ENCODE measurements around the gene SPRR3. TPM values are rescaled to one million over a fixed set of nuclear protein-coding genes. Genes with fewer than 3 reads are reported as not detected.

Gene SPRR3
- total RNA-seq, 1 experiment from 2014 or later = not detected

GRCh38 chr1:152972196-152972886, 29.2 kb upstream of the SPRR3 start:
- DNase-seq (ENCODE audit: low spot score) = no peak
- CTCF ChIA-PET = no interaction called here
- Histone ChIP-seq H3K4me3 (ENCODE audit: low read depth, low read length, poor library complexity, severe bottlenecking) (no peak overlapping the region), H3K27ac (ENCODE audit: low read depth, low read length, poor library complexity, severe bottlenecking) (no peak overlapping the region), H3K27me3 (replicated peaks; ENCODE audit: insufficient read depth, low read depth, low read length, poor library complexity) (peaks cover 1% of the 10 kb centered on the region), H3K4me1 (ENCODE audit: insufficient read depth, low read length, poor library complexity, severe bottlenecking) (no peaks in the 10 kb centered on the region), H3K36me3 (ENCODE audit: insufficient read depth, low read length, poor library complexity, severe bottlenecking) (no peaks in the 10 kb centered on the region), H3K9me3 (ENCODE audit: low read depth, low read length, poor library complexity, severe bottlenecking) (no peaks in the 10 kb centered on the region)
- TF ChIP-seq EZH2 (IDR thresholded peaks at IDR 0.05; ENCODE audit: borderline replicate concordance, low read depth, low read length, poor library complexity, severe bottlenecking) = no peak
- no TSS peak for BruUV-seq (replicated peaks)
- POLR2A ChIA-PET (ENCODE audit: low non-redundant PET) = no interaction called here
- intact Hi-C loops (cut with micrococcal nuclease; ENCODE audit: unreplicated experiment) = no loop called here

- TF ChIP-seq CTCF (conservative IDR thresholded peaks at IDR 0.05; ENCODE audit: low read depth, low read length) (no peak), EZH2 (IDR thresholded peaks at IDR 0.05; ENCODE audit: borderline replicate concordance, low read depth, low read length, poor library complexity, severe bottlenecking) (no peak)
- ChIA-PET CTCF (no interaction called here), POLR2A (ENCODE audit: low non-redundant PET) (no interaction called here)
- H3K27me3 ChIP-seq (replicated peaks; ENCODE audit: insufficient read depth, low read depth, low read length, poor library complexity) = no peaks in the 10 kb centered on the region
- intact Hi-C loops (cut with micrococcal nuclease; ENCODE audit: unreplicated experiment) = no loop called here
- no peak overlapping the region for H3K4me3 ChIP-seq (ENCODE audit: low read depth, low read length, poor library complexity, severe bottlenecking)
- no peak overlapping the region for H3K27ac ChIP-seq (ENCODE audit: low read depth, low read length, poor library complexity, severe bottlenecking)
- no peaks in the 10 kb centered on the region for H3K9me3 ChIP-seq (ENCODE audit: low read depth, low read length, poor library complexity, severe bottlenecking)
- no peaks in the 10 kb centered on the region for H3K4me1 ChIP-seq (ENCODE audit: insufficient read depth, low read length, poor library complexity, severe bottlenecking)
- no peak for DNase-seq (ENCODE audit: low spot score)
- no TSS peak for BruUV-seq (replicated peaks)
- H3K36me3 ChIP-seq (ENCODE audit: insufficient read depth, low read length, poor library complexity, severe bottlenecking) = no peaks in the 10 kb centered on the region
Measured at GRCh38 chr1:152976688-152977087, 24.9 kb upstream of the SPRR3 start.

- CTCF ChIA-PET = interaction anchor here (0.6 kb wide), 1 partner anchor 315 kb away, joined by 5 read pairs; no protein-coding TSS in a partner anchor
Measured at GRCh38 chr1:152977614-152978013, 23.9 kb upstream of the SPRR3 start.

More at GRCh38 chr1:152977614-152978013, 23.9 kb upstream of the SPRR3 start:
- Histone ChIP-seq H3K9me3 (ENCODE audit: low read depth, low read length, poor library complexity, severe bottlenecking) (no peaks in the 10 kb centered on the region), H3K4me3 (ENCODE audit: low read depth, low read length, poor library complexity, severe bottlenecking) (no peak overlapping the region), H3K4me1 (ENCODE audit: insufficient read depth, low read length, poor library complexity, severe bottlenecking) (no peaks in the 10 kb centered on the region), H3K27me3 (replicated peaks; ENCODE audit: insufficient read depth, low read depth, low read length, poor library complexity) (no peaks in the 10 kb centered on the region), H3K27ac (ENCODE audit: low read depth, low read length, poor library complexity, severe bottlenecking) (no peak overlapping the region), H3K36me3 (ENCODE audit: insufficient read depth, low read length, poor library complexity, severe bottlenecking) (no peaks in the 10 kb centered on the region)
- DNase-seq (ENCODE audit: low spot score) = no peak
- no peak for TF ChIP-seq EZH2 (IDR thresholded peaks at IDR 0.05; ENCODE audit: borderline replicate concordance, low read depth, low read length, poor library complexity, severe bottlenecking)
- no peak for TF ChIP-seq CTCF (conservative IDR thresholded peaks at IDR 0.05; ENCODE audit: low read depth, low read length)
- no TSS peak for BruUV-seq (replicated peaks)
- POLR2A ChIA-PET (ENCODE audit: low non-redundant PET) = no interaction called here
- intact Hi-C loops (cut with micrococcal nuclease; ENCODE audit: unreplicated experiment) = no loop called here
